Epithelial cell of prostate (primary cell): Measurements from ENCODE around the gene TARS3.
"Not testable (repeated sequence)": the region's sequence is repeated elsewhere in the genome, so short reads cannot be mapped to it uniquely, and the experiment has no call there.

Source experiments
- DNase-seq: peaks from one replicate; pipeline ENCODE4 v3.0.0-alpha.2; 2011; ENCODE audit warnings: low read depth, low spot score
- H3K27ac ChIP-seq: fragments of 450-650 bp; 2 replicates; pipeline ENCODE4 v1.5.1; 2017; ENCODE audit warnings: mild to moderate bottlenecking

Gene TARS3

GRCh38 chr15:101633356-101633755 lies 90.9 kb downstream of the TARS3 start:
- no peak for DNase-seq
- no peak overlapping the region for H3K27ac ChIP-seq

- not testable (repeated sequence) for DNase-seq, H3K27ac ChIP-seq
Measured at GRCh38 chr15:101626729-101627128, 97.5 kb downstream of the TARS3 start.

- no peak overlapping the region for H3K27ac ChIP-seq
- DNase-seq = no peak
Measured at GRCh38 chr15:101625980-101626379, 98.3 kb downstream of the TARS3 start.

- DNase-seq = no peak
- no peak overlapping the region for H3K27ac ChIP-seq
Measured at GRCh38 chr15:101625184-101625583, 99.1 kb downstream of the TARS3 start.

GRCh38 chr15:101623367-101624304 lies 100.6 kb downstream of the TARS3 start:
- DNase-seq = no peak
- no peak overlapping the region for H3K27ac ChIP-seq

- H3K27ac ChIP-seq = no peak overlapping the region
- DNase-seq = no peak
Measured at GRCh38 chr15:101621961-101622360, 102.3 kb downstream of the TARS3 start.

GRCh38 chr15:101620671-101621070 lies 103.6 kb downstream of the TARS3 start:
- no peak for DNase-seq
- no peak overlapping the region for H3K27ac ChIP-seq

- H3K27ac ChIP-seq = no peak overlapping the region
- DNase-seq = no peak
Measured at GRCh38 chr15:101619615-101619865, 104.7 kb downstream of the TARS3 start.

GRCh38 chr15:101618851-101619614 lies 105.2 kb downstream of the TARS3 start:
- no peak for DNase-seq
- H3K27ac ChIP-seq = no peak overlapping the region

GRCh38 chr15:101618076-101618475 lies 106.2 kb downstream of the TARS3 start:
- no peak overlapping the region for H3K27ac ChIP-seq
- DNase-seq = no peak

GRCh38 chr15:101617390-101617965 lies 106.8 kb downstream of the TARS3 start:
- DNase-seq = no peak
- no peak overlapping the region for H3K27ac ChIP-seq

GRCh38 chr15:101615986-101616848 lies 108.1 kb downstream of the TARS3 start:
- peak; percentile 37 for DNase-seq
- no peak overlapping the region for H3K27ac ChIP-seq

GRCh38 chr15:101615414-101615985 lies 108.8 kb downstream of the TARS3 start:
- no peak for DNase-seq
- H3K27ac ChIP-seq = no peak overlapping the region

GRCh38 chr15:101614761-101615160 lies 109.5 kb downstream of the TARS3 start:
- H3K27ac ChIP-seq = no peak overlapping the region
- no peak for DNase-seq

- no peak overlapping the region for H3K27ac ChIP-seq
- DNase-seq = no peak
Measured at GRCh38 chr15:101614001-101614585, 110.2 kb downstream of the TARS3 start.

GRCh38 chr15:101613130-101614000 lies 110.9 kb downstream of the TARS3 start:
- peak; percentile 5 for DNase-seq
- no peak overlapping the region for H3K27ac ChIP-seq

GRCh38 chr15:101612676-101613075 lies 111.6 kb downstream of the TARS3 start:
- DNase-seq = no peak
- H3K27ac ChIP-seq = no peak overlapping the region

- no peak overlapping the region for H3K27ac ChIP-seq
- DNase-seq = no peak
Measured at GRCh38 chr15:101611580-101612299, 112.5 kb downstream of the TARS3 start.
